M059J (cell line): ENCODE results near the gene KSR1. TPM values are rescaled to one million over a fixed set of nuclear protein-coding genes. Genes with fewer than 3 reads are reported as not detected.

Experiments used
- DNase-seq: peaks from one replicate; pipeline ENCODE4 v3.0.0-alpha.2; 2012; ENCODE audit warnings: low read depth
- total RNA-seq: library from RNA; depleted of rRNA; stranded (reverse); fragments of >200 nt; shearing (Covaris generic); gene quantifications from 2 replicates; pipeline ENCODE4 v1.2.3, GENCODE V29; 2014

KSR1 gene
- total RNA-seq, 1 experiment from 2014 or later: 3.8 TPM

GRCh38 chr17:27590864-27591263 is 134.6 kb downstream of the KSR1 start:
- DNase-seq: no peak

- DNase-seq: no peak
Measured at GRCh38 chr17:27591986-27592385, 135.7 kb downstream of the KSR1 start.

GRCh38 chr17:27593232-27593856 is 137.1 kb downstream of the KSR1 start:
- no peak for DNase-seq

GRCh38 chr17:27593857-27594255 is 137.6 kb downstream of the KSR1 start:
- no peak for DNase-seq

GRCh38 chr17:27595208-27595607 is 139.0 kb downstream of the KSR1 start:
- no peak for DNase-seq

GRCh38 chr17:27596096-27596495 is 139.8 kb downstream of the KSR1 start:
- DNase-seq: no peak

- DNase-seq: no peak
Measured at GRCh38 chr17:27596566-27597187, 140.4 kb downstream of the KSR1 start.

- DNase-seq: no peak
Measured at GRCh38 chr17:27597188-27597580, 140.9 kb downstream of the KSR1 start.

- DNase-seq: no peak
Measured at GRCh38 chr17:27597783-27598320, 141.6 kb downstream of the KSR1 start.

GRCh38 chr17:27598337-27599050 is 142.2 kb downstream of the KSR1 start:
- DNase-seq: no peak

GRCh38 chr17:27600471-27600870 is 144.2 kb downstream of the KSR1 start:
- DNase-seq: peak; percentile 67

GRCh38 chr17:27601069-27601974 is 145.1 kb downstream of the KSR1 start:
- peak; percentile 58 for DNase-seq

GRCh38 chr17:27601975-27602302 is 145.7 kb downstream of the KSR1 start:
- DNase-seq: no peak

GRCh38 chr17:27602721-27603420 is 146.6 kb downstream of the KSR1 start:
- peak; percentile 62 for DNase-seq

- DNase-seq: no peak
Measured at GRCh38 chr17:27603421-27603770, 147.1 kb downstream of the KSR1 start.

GRCh38 chr17:27603880-27604794 is 147.9 kb downstream of the KSR1 start:
- DNase-seq: peak; percentile 10

GRCh38 chr17:27605409-27605808 is 149.2 kb downstream of the KSR1 start:
- DNase-seq: no peak

GRCh38 chr17:27607521-27608091 is 151.4 kb downstream of the KSR1 start:
- DNase-seq: no peak

GRCh38 chr17:27608328-27609230 is 152.3 kb downstream of the KSR1 start:
- DNase-seq: no peak
